ENCODE data around the gene LMTK2.

DNA sequence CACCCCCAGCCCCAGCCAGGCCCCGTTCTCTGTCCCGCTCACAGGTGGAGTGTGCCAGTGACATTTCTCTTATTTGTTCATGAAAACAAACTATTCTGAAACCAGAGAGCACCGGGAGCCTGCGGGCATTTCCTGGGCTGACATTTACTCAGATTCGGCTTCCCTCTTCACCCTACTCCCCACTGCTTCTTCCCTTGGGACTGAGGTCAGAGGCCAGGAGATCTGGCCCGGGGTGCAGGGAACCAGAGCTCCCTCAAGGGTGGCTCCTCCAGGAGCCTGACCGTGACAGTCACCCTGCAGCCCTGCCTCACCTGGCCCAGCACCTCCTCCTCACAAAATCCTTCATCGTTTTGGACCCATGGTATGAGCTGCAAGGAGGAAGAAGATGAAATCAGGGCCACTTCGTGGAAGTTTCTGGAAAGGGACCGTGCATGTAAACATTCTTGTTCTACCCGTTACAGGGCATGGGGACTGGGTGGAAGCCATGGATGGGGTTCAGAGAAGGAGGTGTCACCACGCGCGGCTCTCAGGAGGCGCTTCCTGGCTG lies 116.8 kb downstream of the LMTK2 start:
- TF ChIP-seq, protein P1, sequence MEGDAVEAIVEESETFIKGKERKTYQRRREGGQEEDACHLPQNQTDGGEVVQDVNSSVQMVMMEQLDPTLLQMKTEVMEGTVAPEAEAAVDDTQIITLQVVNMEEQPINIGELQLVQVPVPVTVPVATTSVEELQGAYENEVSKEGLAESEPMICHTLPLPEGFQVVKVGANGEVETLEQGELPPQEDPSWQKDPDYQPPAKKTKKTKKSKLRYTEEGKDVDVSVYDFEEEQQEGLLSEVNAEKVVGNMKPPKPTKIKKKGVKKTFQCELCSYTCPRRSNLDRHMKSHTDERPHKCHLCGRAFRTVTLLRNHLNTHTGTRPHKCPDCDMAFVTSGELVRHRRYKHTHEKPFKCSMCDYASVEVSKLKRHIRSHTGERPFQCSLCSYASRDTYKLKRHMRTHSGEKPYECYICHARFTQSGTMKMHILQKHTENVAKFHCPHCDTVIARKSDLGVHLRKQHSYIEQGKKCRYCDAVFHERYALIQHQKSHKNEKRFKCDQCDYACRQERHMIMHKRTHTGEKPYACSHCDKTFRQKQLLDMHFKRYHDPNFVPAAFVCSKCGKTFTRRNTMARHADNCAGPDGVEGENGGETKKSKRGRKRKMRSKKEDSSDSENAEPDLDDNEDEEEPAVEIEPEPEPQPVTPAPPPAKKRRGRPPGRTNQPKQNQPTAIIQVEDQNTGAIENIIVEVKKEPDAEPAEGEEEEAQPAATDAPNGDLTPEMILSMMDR (conservative IDR thresholded peaks at IDR 0.05), result no peak
- no peak for TF ChIP-seq EZH2 (IDR thresholded peaks at IDR 0.05; ENCODE audit: low read depth)

Measured in PC-9 (cell line).